B cell (primary cell): ENCODE results near the gene GRM4. TPM values are rescaled to one million over a fixed set of nuclear protein-coding genes. Genes with fewer than 3 reads are reported as not detected.

Experiments used
- ATAC-seq: fragments of 200-7000 bp; cut with Tn5 transposase; one replicate; pipeline ENCODE4 v1.10.0; 2021; ENCODE audit warnings: low read depth, mild to moderate bottlenecking, moderate number of reproducible peaks, moderate library complexity
- CTCF ChIA-PET: fragments of 350-600 bp; sonication (Branson Sonifier 250); formaldehyde crosslinking; loops from one replicate; lab custom pipeline; 2021; ENCODE audit warnings: antibody characterized with exemption, inconsistent platforms; lab: Charles Lee
- POLR2A ChIA-PET: fragments of 350-600 bp; sonication (Branson Sonifier 250); formaldehyde crosslinking; loops from one replicate; lab custom pipeline; 2021; ENCODE audit warnings: antibody characterized with exemption; lab: Charles Lee
- DNase-seq: peaks from one replicate; pipeline ENCODE4 v3.0.0; 2013
- H2AFZ ChIP-seq: 2 replicates; pipeline ENCODE4 v1.6.1; 2012; ENCODE audit warnings: mild to moderate bottlenecking, low read depth, low read length; ENCODE audit not compliant: insufficient read depth, poor library complexity, severe bottlenecking
- H3K27ac ChIP-seq, 2 donors: 1 replicate in 1 of 2; 2 replicates in 1 of 2; pipeline ENCODE4 v1.5.1; 2012 to 2013; ENCODE audit warnings: low read length in 2 of 2, mild to moderate bottlenecking in 2 of 2, moderate library complexity in 1 of 2
- H3K27me3 ChIP-seq, 4 experiments: fragments of 200-600 bp in 1 of 4; sonication (generic) in 1 of 4; replicated peaks in 1 of 4; 1 replicate in 2 of 4; 2 replicates in 2 of 4; pipeline versions ENCODE4 v1.6.1 to v1.7.0; 2013 to 2016; ENCODE audit warnings: low read length in 3 of 4, mild to moderate bottlenecking in 2 of 4, mixed read lengths in 1 of 4, moderate library complexity in 1 of 4; ENCODE audit not compliant: insufficient read depth in 4 of 4, control insufficient read depth in 3 of 4; ENCODE audit errors: control extremely low read depth in 1 of 4
- H3K36me3 ChIP-seq, 2 experiments: replicated peaks in 1 of 2; 1 replicate in 1 of 2; 2 replicates in 1 of 2; pipeline versions ENCODE4 v1.6.1 to v1.7.1; 2013; ENCODE audit warnings: low read length in 1 of 2; ENCODE audit not compliant: insufficient read depth in 2 of 2, control insufficient read depth in 1 of 2; ENCODE audit errors: control extremely low read depth in 1 of 2, extremely low read depth in 1 of 2
- H3K4me1 ChIP-seq, 2 donors: fragments of 200-600 bp in 1 of 2; sonication (generic) in 1 of 2; 1 replicate in 1 of 2; 2 replicates in 1 of 2; pipeline versions ENCODE4 v1.5.1 to v1.6.1; 2013 to 2017; ENCODE audit warnings: low read length in 2 of 2; ENCODE audit not compliant: control insufficient read depth in 2 of 2, insufficient read depth in 2 of 2
- H3K4me2 ChIP-seq: replicated peaks from 2 replicates; pipeline ENCODE3; 2012; ENCODE audit warnings: mild to moderate bottlenecking, low read depth, low read length; ENCODE audit not compliant: poor library complexity, severe bottlenecking
- H3K4me3 ChIP-seq, 5 experiments: fragments of 200-600 bp in 1 of 5; sonication (generic) in 1 of 5; 1 replicate in 3 of 5; 2 replicates in 2 of 5; pipeline versions ENCODE4 v1.5.1 to v1.7.0; 2011 to 2016; ENCODE audit warnings: low read length in 4 of 5, mild to moderate bottlenecking in 4 of 5, low read depth in 2 of 5, control low read depth in 1 of 5, moderate library complexity in 1 of 5; ENCODE audit not compliant: insufficient read depth in 1 of 5; ENCODE audit errors: control extremely low read depth in 1 of 5, extremely low read depth in 1 of 5
- H3K79me2 ChIP-seq: fragments of 200-600 bp; sonication (generic); one replicate; pipeline ENCODE4 v1.6.0; 2016; ENCODE audit warnings: low read length; ENCODE audit not compliant: control insufficient read depth, insufficient read depth
- H3K9ac ChIP-seq: fragments of 200-600 bp; sonication (generic); 2 replicates; pipeline ENCODE4 v1.6.1; 2017; ENCODE audit warnings: mild to moderate bottlenecking, low read length, moderate library complexity
- H3K9me3 ChIP-seq, 3 donors: one replicate each; pipeline versions ENCODE4 v1.6.1 to v1.7.1; 2013; ENCODE audit warnings: low read length in 2 of 3; ENCODE audit not compliant: control insufficient read depth in 2 of 3, insufficient read depth in 1 of 3; ENCODE audit errors: control extremely low read depth in 1 of 3
- H4K20me1 ChIP-seq: 2 replicates; pipeline ENCODE4 v1.6.0; 2012; ENCODE audit warnings: mild to moderate bottlenecking, low read length; ENCODE audit not compliant: insufficient read depth, control insufficient read depth, poor library complexity, severe bottlenecking
- H3K27ac Mint-ChIP-seq: one replicate; pipeline ENCODE4 v1.8.0; 2021; ENCODE audit warnings: mixed read lengths
- H3K27me3 Mint-ChIP-seq: one replicate; pipeline ENCODE4 v1.8.0; 2021; ENCODE audit warnings: mixed read lengths
- H3K4me1 Mint-ChIP-seq: one replicate; pipeline ENCODE4 v1.8.0; 2021; ENCODE audit warnings: mixed read lengths
- H3K4me3 Mint-ChIP-seq: one replicate; pipeline ENCODE4 v1.8.0; 2021; ENCODE audit warnings: mixed read lengths
- H3K9me3 Mint-ChIP-seq: one replicate; pipeline ENCODE4 v1.8.0; 2022; ENCODE audit warnings: mixed read lengths; ENCODE audit not compliant: insufficient read depth
- EZH2 ChIP-seq: IDR thresholded peaks from 2 replicates; pipeline ENCODE4 v1.6.1; 2012; ENCODE audit warnings: borderline replicate concordance, low read depth, mild to moderate bottlenecking, moderate library complexity, low read length; ENCODE audit not compliant: insufficient read depth, poor library complexity, severe bottlenecking
- WGBS: methylation state at CpG from one replicate; pipeline ENCODE4 v1.1.5; 2013; ENCODE audit warnings: missing lambda C conversion rate; ENCODE audit not compliant: insufficient coverage; 5-methylcytosine and 5-hydroxymethylcytosine counted together
- intact Hi-C: fragments of 100-400 bp; cut with micrococcal nuclease; formaldehyde crosslinking; loops from one replicate; pipeline ENCODE4 v1.10.0; 2022
- polyA minus RNA-seq: library from RNA; depleted of rRNA, polyadenylated mRNA; stranded (reverse); fragments of >200 nt; gene quantifications from 2 replicates; pipeline ENCODE4 v1.2.3, GENCODE V29; 2012
- polyA plus RNA-seq: library from polyadenylated mRNA; depleted of rRNA; stranded (reverse); fragments of >200 nt; gene quantifications from 2 replicates; pipeline ENCODE4 v1.2.3, GENCODE V29; 2012
- total RNA-seq, 2 donors: library from RNA; stranded (reverse); fragments of 120-200 nt in 1 of 2; gene quantifications; 1 replicate in 1 of 2; 2 replicates in 1 of 2; pipeline versions ENCODE4 v1.2.3 to v1.2.4, GENCODE V29; 2013 to 2022
- TF ChIP-seq, protein P1 (sequence below): fragments of 200-600 bp; IDR thresholded peaks from one replicate; pipeline ENCODE4 v1.8.0; 2022; ENCODE audit warnings: antibody characterized with exemption, mild to moderate bottlenecking

GRM4 gene
- total RNA-seq (not detected in 2 replicates), polyA plus RNA-seq (0.04 and 0.13 TPM in 2 replicates), polyA minus RNA-seq (0.21 and 0.94 TPM in 2 replicates)
- 0.07 TPM for total RNA-seq (2013)

DNA sequence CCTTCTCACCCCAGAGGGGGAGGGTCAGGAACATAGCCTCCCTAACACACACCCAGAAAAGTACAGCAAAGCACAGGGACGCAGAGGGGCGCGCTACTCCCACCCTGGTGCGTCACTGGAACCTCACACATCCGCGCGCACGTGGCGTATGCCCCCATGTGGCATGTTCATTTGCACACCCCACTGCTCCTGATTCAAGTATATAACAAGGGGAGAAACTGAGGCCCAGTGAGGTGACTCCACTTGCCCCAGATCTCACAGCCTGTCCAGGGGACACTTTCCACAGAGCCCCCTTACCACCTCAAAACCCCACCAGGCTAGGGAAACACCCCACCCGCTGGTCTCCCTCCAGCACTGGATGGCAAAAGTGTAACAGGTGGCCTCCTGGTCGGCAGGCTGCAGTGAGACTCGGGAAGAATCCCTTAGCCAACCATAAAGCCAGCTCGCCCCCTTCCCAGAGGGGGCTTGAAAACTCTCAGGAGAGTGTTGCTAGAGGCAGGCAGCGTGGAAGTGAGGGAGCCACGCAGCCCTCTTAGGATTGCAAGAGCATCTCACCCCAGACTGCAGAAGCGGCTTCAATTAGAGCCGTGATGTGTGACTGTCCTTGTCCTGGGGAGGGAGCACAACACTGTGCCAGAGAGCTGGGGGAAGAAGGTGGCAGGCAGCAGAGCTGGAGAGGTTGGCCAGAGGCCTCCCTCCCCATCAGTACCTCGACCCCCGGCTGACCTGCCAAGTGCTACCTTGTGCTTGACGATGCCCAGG is at the start of gene GRM4:
TSS of gene GRM4 (minus strand) at position 67 of the 762 bp plus-strand sequence. CDS start 12,591 bp downstream, outside the sequence.
- DNase-seq (no peak), ATAC-seq (no peak)
- intact Hi-C loops, result no loop called here

More for the DNA sequence above, at the start of gene GRM4:
- Histone ChIP-seq H4K20me1 (no peaks in the 10 kb centered on the region), H3K9me3 (peaks cover 0 to 12% (median 0%) of the 10 kb centered on the region in 3 donors), H3K4me1 (peaks cover 35 to 40% of the 10 kb centered on the region in 2 donors), H3K4me2 (peak within 1 kb of the TSS; percentile 89), H2AFZ (peak within 1 kb of the TSS; percentile 66), H3K9ac (peak within 1 kb of the TSS; percentile 61), H3K79me2 (no peaks in the 10 kb centered on the region), H3K4me3 (peak within 1 kb of the TSS in 4 of 5 experiments; percentile 26 to 62 (median 52)), H3K27ac (no peak within 1 kb of the TSS), H3K36me3 (no peaks in the 10 kb centered on the region), H3K27me3 (peaks cover 0 to 70% (median 36%) of the 10 kb centered on the region in 4 experiments)
- 65% methylated on average over 11 of the region's 20 CpGs for WGBS
- Mint-ChIP-seq H3K27ac (peak within 1 kb of the TSS; percentile 42), H3K27me3 (peaks cover 61% of the 10 kb centered on the region), H3K4me1 (peaks cover 25% of the 10 kb centered on the region), H3K4me3 (peak within 1 kb of the TSS; percentile 81), H3K9me3 (no peaks in the 10 kb centered on the region)
- CTCF ChIA-PET, result interaction anchor here (0.6 to 1.9 kb wide), 4 partner anchors 9 to 378 kb away, joined by 3 to 6 read pairs (median 4); no protein-coding TSS in a partner anchor
- TF ChIP-seq, protein P1, sequence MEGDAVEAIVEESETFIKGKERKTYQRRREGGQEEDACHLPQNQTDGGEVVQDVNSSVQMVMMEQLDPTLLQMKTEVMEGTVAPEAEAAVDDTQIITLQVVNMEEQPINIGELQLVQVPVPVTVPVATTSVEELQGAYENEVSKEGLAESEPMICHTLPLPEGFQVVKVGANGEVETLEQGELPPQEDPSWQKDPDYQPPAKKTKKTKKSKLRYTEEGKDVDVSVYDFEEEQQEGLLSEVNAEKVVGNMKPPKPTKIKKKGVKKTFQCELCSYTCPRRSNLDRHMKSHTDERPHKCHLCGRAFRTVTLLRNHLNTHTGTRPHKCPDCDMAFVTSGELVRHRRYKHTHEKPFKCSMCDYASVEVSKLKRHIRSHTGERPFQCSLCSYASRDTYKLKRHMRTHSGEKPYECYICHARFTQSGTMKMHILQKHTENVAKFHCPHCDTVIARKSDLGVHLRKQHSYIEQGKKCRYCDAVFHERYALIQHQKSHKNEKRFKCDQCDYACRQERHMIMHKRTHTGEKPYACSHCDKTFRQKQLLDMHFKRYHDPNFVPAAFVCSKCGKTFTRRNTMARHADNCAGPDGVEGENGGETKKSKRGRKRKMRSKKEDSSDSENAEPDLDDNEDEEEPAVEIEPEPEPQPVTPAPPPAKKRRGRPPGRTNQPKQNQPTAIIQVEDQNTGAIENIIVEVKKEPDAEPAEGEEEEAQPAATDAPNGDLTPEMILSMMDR, result no peak
- no peak for TF ChIP-seq EZH2
- POLR2A ChIA-PET, result no interaction called here
